Parathyroid adenoma (tissue), 2 donors: ENCODE results near the gene RIN3.

ENCODE experiments used
- H2AFZ ChIP-seq: fragments of 300-600 bp; sonication (generic); one replicate; pipeline ENCODE4 v1.7.0; 2017; ENCODE audit warnings: antibody characterized with exemption, mild to moderate bottlenecking
- H3K27ac ChIP-seq: fragments of 300-600 bp; sonication (generic); one replicate; pipeline ENCODE4 v1.7.0; 2017
- H3K27me3 ChIP-seq: fragments of 300-600 bp; sonication (generic); one replicate; pipeline ENCODE4 v1.7.0; 2017; ENCODE audit warnings: low read length; ENCODE audit not compliant: control insufficient read depth, insufficient read depth
- H3K36me3 ChIP-seq: fragments of 300-600 bp; sonication (generic); one replicate; pipeline ENCODE4 v1.7.0; 2017; ENCODE audit warnings: low read length; ENCODE audit not compliant: control insufficient read depth, insufficient read depth
- H3K4me1 ChIP-seq: fragments of 300-600 bp; sonication (generic); one replicate; pipeline ENCODE4 v1.7.0; 2017; ENCODE audit warnings: control low read depth
- H3K4me2 ChIP-seq: fragments of 300-600 bp; sonication (generic); one replicate; pipeline ENCODE4 v1.7.0; 2017; ENCODE audit warnings: low read length
- H3K4me3 ChIP-seq: fragments of 300-600 bp; sonication (generic); one replicate; pipeline ENCODE4 v1.7.0; 2017; ENCODE audit warnings: low read depth, low read length
- H3K79me2 ChIP-seq: fragments of 300-600 bp; sonication (generic); one replicate; pipeline ENCODE4 v1.7.0; 2017; ENCODE audit warnings: control low read depth
- H3K9ac ChIP-seq: fragments of 300-600 bp; sonication (generic); one replicate; pipeline ENCODE4 v1.7.0; 2017; ENCODE audit warnings: mild to moderate bottlenecking
- H3K9me3 ChIP-seq: fragments of 300-600 bp; sonication (generic); one replicate; pipeline ENCODE4 v1.7.0; 2017; ENCODE audit warnings: low read length; ENCODE audit not compliant: control insufficient read depth
- CTCF ChIP-seq: fragments of 300-600 bp; sonication (generic); IDR thresholded peaks from one replicate; pipeline ENCODE4 v1.7.0; 2017; ENCODE audit warnings: antibody characterized with exemption, mild to moderate bottlenecking
- donor health status: primary hyperparathyroidism.

Gene RIN3

DNA sequence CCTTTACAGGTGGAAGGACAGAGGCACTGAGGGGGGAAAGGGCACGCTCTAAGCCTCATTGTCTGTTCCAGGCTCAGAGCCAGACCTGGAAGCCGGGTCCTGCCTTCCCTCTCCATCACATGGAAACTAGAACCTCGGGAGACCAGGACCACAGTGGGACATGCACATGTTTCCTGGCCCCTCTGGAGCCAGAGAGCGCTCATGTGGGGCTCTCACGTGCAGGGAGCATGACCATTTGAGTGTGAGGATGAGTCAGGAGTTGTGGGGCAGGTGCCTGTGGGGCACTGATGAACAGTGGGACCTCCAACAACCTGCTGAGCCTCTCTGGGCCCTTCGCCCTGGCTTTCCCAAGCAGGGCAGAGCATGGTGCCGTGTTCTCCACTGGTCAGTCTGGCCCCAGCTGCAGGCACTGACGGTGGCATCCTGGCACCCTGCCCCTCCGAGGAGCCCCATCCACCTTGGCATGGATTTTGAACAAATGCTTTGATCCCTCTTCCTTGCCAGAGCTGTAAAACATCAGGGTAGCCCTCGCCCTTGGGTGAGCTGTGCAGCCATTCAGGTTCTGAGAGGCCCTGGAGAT, 100.2 kb downstream of the RIN3 start:
- H3K4me3 ChIP-seq: no peak overlapping the region
- peaks cover 5% of the 10 kb centered on the region for H3K79me2 ChIP-seq
- no peak overlapping the region for H3K9ac ChIP-seq
- no peak overlapping the region for H3K27ac ChIP-seq
- H2AFZ ChIP-seq: no peak overlapping the region
- H3K4me2 ChIP-seq: no peak overlapping the region
- no peak for TF ChIP-seq CTCF
- no peaks in the 10 kb centered on the region for H3K9me3 ChIP-seq
- no peaks in the 10 kb centered on the region for H3K36me3 ChIP-seq
- H3K27me3 ChIP-seq: no peaks in the 10 kb centered on the region
- peaks cover 6% of the 10 kb centered on the region for H3K4me1 ChIP-seq

GRCh38 chr14:92615451-92615850, 101.9 kb downstream of the RIN3 start:
- no peak overlapping the region for H3K27ac ChIP-seq
- no peak for TF ChIP-seq CTCF

GRCh38 chr14:92616178-92616577, 102.6 kb downstream of the RIN3 start:
- no peaks in the 10 kb centered on the region for H3K36me3 ChIP-seq
- H3K79me2 ChIP-seq: peaks cover 5% of the 10 kb centered on the region
- no peak overlapping the region for H2AFZ ChIP-seq
- H3K4me2 ChIP-seq: no peak overlapping the region
- no peaks in the 10 kb centered on the region for H3K9me3 ChIP-seq
- H3K27ac ChIP-seq: no peak overlapping the region
- no peak for TF ChIP-seq CTCF
- H3K4me3 ChIP-seq: no peak overlapping the region
- H3K9ac ChIP-seq: no peak overlapping the region
- no peaks in the 10 kb centered on the region for H3K4me1 ChIP-seq
- H3K27me3 ChIP-seq: no peaks in the 10 kb centered on the region

More at GRCh38 chr14:92615451-92615850, 101.9 kb downstream of the RIN3 start:
- no peak overlapping the region for H3K4me3 ChIP-seq
- H3K27me3 ChIP-seq: no peaks in the 10 kb centered on the region
- H3K9me3 ChIP-seq: no peaks in the 10 kb centered on the region
- H3K4me2 ChIP-seq: no peak overlapping the region
- no peak overlapping the region for H2AFZ ChIP-seq
- H3K9ac ChIP-seq: no peak overlapping the region
- peaks cover 5% of the 10 kb centered on the region for H3K79me2 ChIP-seq
- no peaks in the 10 kb centered on the region for H3K4me1 ChIP-seq
- H3K36me3 ChIP-seq: no peaks in the 10 kb centered on the region

DNA sequence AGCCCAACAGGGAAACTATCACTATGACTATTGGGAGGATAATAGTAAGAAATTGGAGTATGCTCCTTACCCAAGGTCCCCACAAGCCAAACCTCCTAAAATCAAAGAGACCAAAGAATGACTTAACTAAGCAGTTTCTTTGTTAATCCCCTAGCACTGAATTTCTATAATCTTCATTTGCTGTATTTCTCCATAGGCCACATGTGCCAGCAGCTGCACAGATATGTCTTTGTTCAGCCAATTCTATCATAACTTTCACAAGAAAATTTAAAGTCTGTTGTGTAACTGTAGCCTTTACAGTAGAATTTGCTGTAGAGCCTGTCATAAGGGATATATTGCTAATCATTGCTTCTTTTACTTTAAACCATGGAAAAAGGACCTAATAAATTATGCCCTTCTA, 104.0 kb downstream of the RIN3 start:
- no peak overlapping the region for H3K9ac ChIP-seq
- no peak overlapping the region for H3K4me3 ChIP-seq
- H3K4me1 ChIP-seq: no peaks in the 10 kb centered on the region
- no peaks in the 10 kb centered on the region for H3K27me3 ChIP-seq
- H3K36me3 ChIP-seq: no peaks in the 10 kb centered on the region
- H3K4me2 ChIP-seq: no peak overlapping the region
- TF ChIP-seq CTCF: no peak
- peaks cover 5% of the 10 kb centered on the region for H3K79me2 ChIP-seq
- no peak overlapping the region for H2AFZ ChIP-seq
- H3K27ac ChIP-seq: no peak overlapping the region
- H3K9me3 ChIP-seq: no peaks in the 10 kb centered on the region
